Mesendoderm (in vitro differentiated cells): ENCODE measurements around the gene TIAM1.

Experiments used
- DNase-seq: peaks from one replicate; pipeline ENCODE4 v3.0.0; 2013
- H2AK5ac ChIP-seq: 2 replicates; pipeline ENCODE4 v1.6.1; 2013; ENCODE audit warnings: low read length, inconsistent platforms
- H2BK120ac ChIP-seq: 2 replicates; pipeline ENCODE4 v1.6.1; 2013; ENCODE audit warnings: low read depth, mild to moderate bottlenecking, low read length, moderate library complexity, mixed read lengths
- H2BK15ac ChIP-seq: replicated peaks from 2 replicates; pipeline ENCODE4 v1.6.1; 2013; ENCODE audit warnings: low read depth, mild to moderate bottlenecking, moderate library complexity
- H2BK5ac ChIP-seq: 2 replicates; pipeline ENCODE4 v1.6.1; 2013; ENCODE audit warnings: low read length, inconsistent platforms
- H3K18ac ChIP-seq: 2 replicates; pipeline ENCODE4 v1.6.1; 2013; ENCODE audit warnings: mild to moderate bottlenecking, low read length, mixed read lengths
- H3K23ac ChIP-seq: one replicate; pipeline ENCODE4 v1.6.1; 2013; ENCODE audit warnings: low read length
- H3K27ac ChIP-seq: 2 replicates; pipeline ENCODE4 v1.5.1; 2013; ENCODE audit warnings: low read depth, mild to moderate bottlenecking, inconsistent platforms, low read length, moderate library complexity
- H3K27me3 ChIP-seq: 2 replicates; pipeline ENCODE4 v1.6.1; 2013; ENCODE audit warnings: low read length, control low read depth, mild to moderate bottlenecking, inconsistent platforms; ENCODE audit not compliant: insufficient read depth, poor library complexity
- H3K36me3 ChIP-seq: 2 replicates; pipeline ENCODE4 v1.6.1; 2013; ENCODE audit warnings: low read length, inconsistent platforms; ENCODE audit not compliant: control insufficient read depth, insufficient read depth
- H3K4ac ChIP-seq: one replicate; pipeline ENCODE4 v1.6.1; 2013; ENCODE audit warnings: low read depth, mild to moderate bottlenecking, low read length, moderate library complexity
- H3K4me1 ChIP-seq: 2 replicates; pipeline ENCODE4 v1.6.1; 2013; ENCODE audit warnings: low read depth, low read length, inconsistent platforms; ENCODE audit not compliant: control insufficient read depth
- H3K4me2 ChIP-seq: 2 replicates; pipeline ENCODE4 v1.6.1; 2013; ENCODE audit warnings: low read length
- H3K4me3 ChIP-seq: 2 replicates; pipeline ENCODE4 v1.5.1; 2013; ENCODE audit warnings: mild to moderate bottlenecking, low read length
- H3K56ac ChIP-seq: one replicate; pipeline ENCODE4 v1.6.1; 2013; ENCODE audit warnings: low read length
- H3K79me1 ChIP-seq: 2 replicates; pipeline ENCODE4 v1.6.1; 2013; ENCODE audit warnings: low read length, inconsistent platforms
- H3K79me2 ChIP-seq: 2 replicates; pipeline ENCODE4 v1.6.1; 2013; ENCODE audit warnings: mild to moderate bottlenecking, low read length; ENCODE audit not compliant: control insufficient read depth, insufficient read depth
- H3K9ac ChIP-seq: 2 replicates; pipeline ENCODE4 v1.6.1; 2013; ENCODE audit warnings: low read length, inconsistent platforms
- H4K5ac ChIP-seq: one replicate; pipeline ENCODE4 v1.6.1; 2013; ENCODE audit warnings: low read length
- H4K8ac ChIP-seq: one replicate; pipeline ENCODE4 v1.6.1; 2013; ENCODE audit warnings: low read depth, mild to moderate bottlenecking, control low read depth, low read length, moderate library complexity
- WGBS: extraction: QIAGEN DNeasy Blood & Tissue Kit; methylation state at CpG from one replicate; pipeline ENCODE4 v1.1.7; 2013; ENCODE audit warnings: low lambda C conversion rate, missing lambda C conversion rate; ENCODE audit not compliant: insufficient coverage; ENCODE audit errors: extremely low coverage; 5-methylcytosine and 5-hydroxymethylcytosine counted together

The TIAM1 gene

DNA sequence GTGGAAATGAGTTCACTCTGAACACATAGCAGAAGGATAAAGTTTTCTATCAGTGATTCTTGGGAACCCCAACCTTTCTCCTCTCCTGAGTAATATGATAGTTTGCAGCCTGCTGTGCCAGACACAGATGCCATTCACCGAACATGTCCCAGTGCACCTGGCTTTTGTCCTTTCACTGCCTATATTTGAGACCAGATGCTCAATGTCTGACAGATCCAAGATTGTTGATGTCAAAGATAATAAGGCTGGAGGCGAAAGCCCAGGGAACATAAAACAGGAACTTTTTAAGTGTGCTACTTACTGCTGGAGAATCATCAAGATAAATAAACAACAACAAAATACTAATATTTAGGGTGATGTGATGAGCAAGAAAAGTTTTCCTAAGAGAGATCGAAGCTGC, 139.3 kb downstream of the TIAM1 start:
- WGBS, result no CpG with 5 or more reads among the region's 3 CpGs
- Histone ChIP-seq H3K18ac (no peak overlapping the region), H3K4me3 (no peak overlapping the region), H2AK5ac (no peak overlapping the region), H3K56ac (no peak overlapping the region), H4K8ac (no peak overlapping the region), H3K9ac (no peak overlapping the region), H3K79me2 (no peaks in the 10 kb centered on the region), H3K4me1 (no peaks in the 10 kb centered on the region), H4K5ac (no peak overlapping the region), H3K27ac (no peak overlapping the region), H2BK120ac (no peak overlapping the region), H2BK5ac (no peak overlapping the region), H3K36me3 (no peaks in the 10 kb centered on the region), H3K79me1 (no peaks in the 10 kb centered on the region), H2BK15ac (no peak overlapping the region), H3K4me2 (no peak overlapping the region), H3K27me3 (no peaks in the 10 kb centered on the region), H3K23ac (no peak overlapping the region), H3K4ac (no peak overlapping the region)
- no peak for DNase-seq

DNA sequence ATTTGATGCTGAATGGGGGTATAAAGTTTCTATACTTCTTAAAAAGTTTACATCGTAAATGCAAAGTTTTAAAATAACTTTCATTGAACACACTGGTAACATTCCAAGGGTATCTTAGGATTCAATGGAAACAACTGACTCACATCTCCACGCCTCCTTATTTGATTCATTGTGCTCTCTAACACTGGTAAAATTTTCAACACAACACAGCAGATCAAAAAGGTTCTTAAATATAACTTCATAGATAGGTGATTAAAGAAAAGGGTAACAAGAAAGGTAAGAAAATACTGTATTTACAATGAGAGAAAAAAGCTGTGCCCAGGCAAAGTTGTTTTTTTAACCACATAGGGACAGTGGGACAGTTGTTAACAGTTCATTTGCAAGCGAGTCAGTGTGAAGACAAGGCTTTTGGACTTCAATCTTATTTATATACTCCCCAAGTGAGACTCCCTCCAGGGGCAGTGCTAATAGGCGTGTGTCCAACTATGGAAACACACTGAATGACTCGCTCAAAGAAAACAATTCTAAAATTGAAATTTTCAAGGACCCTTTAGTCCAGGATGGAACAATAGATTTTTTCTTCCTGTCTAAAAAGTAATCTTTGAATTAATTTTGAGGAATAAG, 140.5 kb downstream of the TIAM1 start:
- no peaks in the 10 kb centered on the region for H3K79me1 ChIP-seq
- H3K79me2 ChIP-seq, result no peaks in the 10 kb centered on the region
- H4K8ac ChIP-seq, result no peak overlapping the region
- H3K4me1 ChIP-seq, result no peaks in the 10 kb centered on the region
- no peak overlapping the region for H3K4me2 ChIP-seq
- no peak overlapping the region for H2AK5ac ChIP-seq
- no peak overlapping the region for H3K23ac ChIP-seq
- H3K27me3 ChIP-seq, result no peaks in the 10 kb centered on the region
- no peak overlapping the region for H3K27ac ChIP-seq
- H3K9ac ChIP-seq, result no peak overlapping the region
- no peak overlapping the region for H3K4ac ChIP-seq
- H4K5ac ChIP-seq, result no peak overlapping the region
- no peak overlapping the region for H3K4me3 ChIP-seq
- no peaks in the 10 kb centered on the region for H3K36me3 ChIP-seq
- no peak overlapping the region for H3K18ac ChIP-seq
- no CpG with 5 or more reads among the region's 5 CpGs for WGBS
- DNase-seq, result no peak
- no peak overlapping the region for H3K56ac ChIP-seq
- no peak overlapping the region for H2BK120ac ChIP-seq
- no peak overlapping the region for H2BK15ac ChIP-seq
- no peak overlapping the region for H2BK5ac ChIP-seq

DNA sequence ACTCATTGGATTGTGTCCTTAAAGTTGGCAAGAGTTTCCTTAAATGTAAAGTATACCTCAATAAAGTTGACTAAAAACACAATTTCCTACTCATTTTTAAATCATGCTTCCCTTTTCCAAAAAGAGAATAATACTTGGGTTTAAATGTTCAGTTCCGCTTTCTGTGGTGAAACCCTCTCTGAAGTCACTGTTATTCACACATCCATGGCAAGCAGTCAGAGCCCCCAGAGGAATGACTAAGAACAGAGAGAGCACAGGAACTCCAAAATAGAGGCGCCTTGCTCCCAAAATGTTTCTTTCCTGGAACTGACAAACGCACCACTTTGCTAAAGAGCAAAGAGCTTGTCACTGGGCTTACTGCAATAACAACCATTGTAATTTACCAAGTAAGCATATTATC, 142.5 kb downstream of the TIAM1 start:
- Histone ChIP-seq H2BK120ac (no peak overlapping the region), H3K56ac (no peak overlapping the region), H2BK15ac (no peak overlapping the region), H3K79me1 (no peaks in the 10 kb centered on the region), H4K8ac (no peak overlapping the region), H3K27ac (no peak overlapping the region), H3K36me3 (no peaks in the 10 kb centered on the region), H2BK5ac (no peak overlapping the region), H3K79me2 (no peaks in the 10 kb centered on the region), H3K4me3 (no peak overlapping the region), H3K23ac (no peak overlapping the region), H4K5ac (no peak overlapping the region), H3K4me2 (no peak overlapping the region), H3K18ac (no peak overlapping the region), H3K4ac (no peak overlapping the region), H3K9ac (no peak overlapping the region), H3K27me3 (no peaks in the 10 kb centered on the region), H2AK5ac (no peak overlapping the region), H3K4me1 (no peaks in the 10 kb centered on the region)
- no CpG with 5 or more reads among the region's 3 CpGs for WGBS
- DNase-seq, result no peak

DNA sequence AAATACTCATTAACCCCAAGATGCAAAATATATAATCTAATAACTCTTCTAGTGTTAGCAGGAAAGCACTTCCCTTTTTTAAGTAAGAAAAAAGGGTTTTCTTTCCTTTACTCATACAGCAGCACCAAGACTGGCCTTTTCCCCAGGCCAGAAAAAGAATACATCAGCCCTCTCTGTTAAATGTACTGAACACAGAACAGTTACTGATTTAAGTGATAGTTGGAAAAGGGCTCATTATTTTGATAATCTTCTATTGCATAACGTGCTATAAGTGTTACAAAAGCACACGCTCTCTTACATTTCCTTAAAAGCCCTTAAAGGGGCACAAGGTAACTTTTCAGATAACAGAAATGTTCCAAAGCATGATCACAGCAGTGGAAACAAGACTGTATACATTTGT, 142.9 kb downstream of the TIAM1 start:
- Histone ChIP-seq H2AK5ac (no peak overlapping the region), H4K8ac (no peak overlapping the region), H3K4ac (no peak overlapping the region), H3K79me2 (no peaks in the 10 kb centered on the region), H3K18ac (no peak overlapping the region), H3K4me2 (no peak overlapping the region), H3K4me3 (no peak overlapping the region), H4K5ac (no peak overlapping the region), H3K56ac (no peak overlapping the region), H3K27me3 (no peaks in the 10 kb centered on the region), H3K23ac (no peak overlapping the region), H3K36me3 (no peaks in the 10 kb centered on the region), H3K79me1 (no peaks in the 10 kb centered on the region), H2BK120ac (no peak overlapping the region), H3K4me1 (no peaks in the 10 kb centered on the region), H3K9ac (no peak overlapping the region), H3K27ac (no peak overlapping the region), H2BK15ac (no peak overlapping the region), H2BK5ac (no peak overlapping the region)
- DNase-seq, result no peak
- WGBS, result no CpG with 5 or more reads among the region's 2 CpGs

DNA sequence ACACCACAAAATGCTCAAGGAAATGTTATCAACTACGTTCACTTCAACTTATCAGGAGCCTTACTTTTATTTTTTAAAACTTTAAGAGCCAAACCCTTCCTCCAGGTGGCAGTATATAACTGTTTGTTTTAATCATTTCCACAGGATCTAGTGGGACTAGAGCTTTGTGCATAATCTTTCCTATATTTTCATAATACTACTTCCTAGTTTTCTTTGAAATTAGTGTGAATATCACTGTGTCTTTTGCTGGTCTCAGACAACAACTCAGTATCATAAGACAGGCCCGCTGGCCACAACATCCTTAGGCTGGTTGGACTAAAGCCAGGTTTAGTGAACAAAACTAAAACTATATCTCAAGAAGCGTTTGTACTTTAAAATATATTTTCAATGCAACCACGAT, 145.5 kb downstream of the TIAM1 start:
- H2BK5ac ChIP-seq, result no peak overlapping the region
- peak; percentile 49 for DNase-seq

DNA sequence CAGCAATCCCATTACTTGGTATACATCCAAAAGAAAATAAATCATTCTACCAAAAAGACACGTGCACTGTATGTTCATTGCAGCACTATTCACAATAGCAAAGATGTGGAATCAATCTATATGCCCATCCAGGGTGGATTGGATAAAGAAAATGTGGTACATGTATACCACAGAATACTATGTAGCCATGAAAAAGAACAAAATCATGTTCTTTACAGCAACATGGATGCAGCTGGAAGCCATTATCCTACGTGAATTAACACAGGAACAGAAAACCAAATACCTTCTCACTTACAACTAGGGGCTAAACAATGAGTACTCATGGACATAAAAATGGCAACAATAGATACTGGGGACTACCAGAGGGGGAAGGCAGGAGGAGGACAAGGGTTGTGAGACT, 147.3 kb downstream of the TIAM1 start:
- Histone ChIP-seq H4K5ac (no peak overlapping the region), H2BK15ac (no peak overlapping the region), H3K9ac (no peak overlapping the region), H3K79me1 (no peaks in the 10 kb centered on the region), H3K18ac (no peak overlapping the region), H2BK120ac (no peak overlapping the region), H4K8ac (no peak overlapping the region), H3K36me3 (no peaks in the 10 kb centered on the region), H3K27ac (no peak overlapping the region), H3K4me2 (no peak overlapping the region), H3K4me1 (no peaks in the 10 kb centered on the region), H2AK5ac (no peak overlapping the region), H3K23ac (no peak overlapping the region), H3K56ac (no peak overlapping the region), H3K4me3 (no peak overlapping the region), H3K27me3 (no peaks in the 10 kb centered on the region), H3K79me2 (no peaks in the 10 kb centered on the region), H2BK5ac (no peak overlapping the region), H3K4ac (no peak overlapping the region)
- WGBS, result no CpG with 5 or more reads among the region's 2 CpGs
- DNase-seq, result no peak

More for the DNA sequence above, 145.5 kb downstream of the TIAM1 start:
- H3K4ac ChIP-seq, result no peak overlapping the region
- H4K8ac ChIP-seq, result no peak overlapping the region
- WGBS, result no CpG with 5 or more reads among the region's 4 CpGs
- H3K9ac ChIP-seq, result no peak overlapping the region
- no peaks in the 10 kb centered on the region for H3K79me2 ChIP-seq
- H3K4me3 ChIP-seq, result no peak overlapping the region
- no peak overlapping the region for H2AK5ac ChIP-seq
- no peak overlapping the region for H2BK15ac ChIP-seq
- H3K36me3 ChIP-seq, result no peaks in the 10 kb centered on the region
- H3K79me1 ChIP-seq, result no peaks in the 10 kb centered on the region
- no peak overlapping the region for H4K5ac ChIP-seq
- no peak overlapping the region for H3K56ac ChIP-seq
- H3K4me1 ChIP-seq, result no peaks in the 10 kb centered on the region
- H2BK120ac ChIP-seq, result no peak overlapping the region
- H3K27ac ChIP-seq, result no peak overlapping the region
- no peaks in the 10 kb centered on the region for H3K27me3 ChIP-seq
- H3K23ac ChIP-seq, result no peak overlapping the region
- H3K18ac ChIP-seq, result no peak overlapping the region
- H3K4me2 ChIP-seq, result no peak overlapping the region
